ENCODE measurements around the gene WDR31.
A peak's percentile ranks its signal among the peaks of the same experiment; 100 is the strongest.
"Not testable (repeated sequence)": the region's sequence is repeated elsewhere in the genome, so short reads cannot be mapped to it uniquely, and the experiment has no call there.

The WDR31 gene

GRCh38 chr9:113340011-113340699, at the start of gene WDR31:
Gene WDR31 (minus strand): TSS chr9:113340275. CDS start chr9:113332022, 8,253 bp downstream.
- peak; percentile 59 to 60 for DNase-seq (ENCODE audit: low read depth in 2 of 2)

GRCh38 chr9:113389451-113389850, 49.4 kb upstream of the WDR31 start:
- DNase-seq (ENCODE audit: low read depth in 2 of 2): no peak

- DNase-seq (ENCODE audit: low read depth in 2 of 2): no peak
These were observed 48.8 kb upstream of the WDR31 start for GRCh38 chr9:113388833-113389232.

GRCh38 chr9:113387560-113388230, 47.6 kb upstream of the WDR31 start:
- no peak for DNase-seq (ENCODE audit: low read depth in 2 of 2)

- no peak for DNase-seq (ENCODE audit: low read depth in 2 of 2)
These were observed 46.7 kb upstream of the WDR31 start for GRCh38 chr9:113386571-113387393.

- DNase-seq (ENCODE audit: low read depth in 2 of 2): no peak
These were observed 41.9 kb upstream of the WDR31 start for GRCh38 chr9:113381909-113382411.

- DNase-seq (ENCODE audit: low read depth in 2 of 2): not testable (repeated sequence)
These were observed 41.4 kb upstream of the WDR31 start for GRCh38 chr9:113381441-113381840.

GRCh38 chr9:113380869-113381378, 40.8 kb upstream of the WDR31 start:
- DNase-seq (ENCODE audit: low read depth in 2 of 2): no peak

- not testable (repeated sequence) for DNase-seq (ENCODE audit: low read depth in 2 of 2)
These were observed 39.7 kb upstream of the WDR31 start for GRCh38 chr9:113379829-113380210.

- not testable (repeated sequence) for DNase-seq (ENCODE audit: low read depth in 2 of 2)
These were observed 39.2 kb upstream of the WDR31 start for GRCh38 chr9:113379094-113379828.

- peak; percentile 58 to 69 for DNase-seq (ENCODE audit: low read depth in 2 of 2)
These were observed 36.8 kb upstream of the WDR31 start, which contains the start of gene HDHD3 for GRCh38 chr9:113376634-113377567. Gene HDHD3 (minus strand): TSS chr9:113376986. CDS start chr9:113374354, 2,632 bp downstream.

GRCh38 chr9:113375057-113376023, 35.3 kb upstream of the WDR31 start:
- DNase-seq (ENCODE audit: low read depth in 2 of 2): no peak

- no peak for DNase-seq (ENCODE audit: low read depth in 2 of 2)
These were observed 33.8 kb upstream of the WDR31 start for GRCh38 chr9:113373676-113374392.

GRCh38 chr9:113373256-113373655, 33.2 kb upstream of the WDR31 start:
- DNase-seq (ENCODE audit: low read depth in 2 of 2): no peak

GRCh38 chr9:113372059-113372458, 32.0 kb upstream of the WDR31 start:
- DNase-seq (ENCODE audit: low read depth in 2 of 2): no peak

GRCh38 chr9:113370806-113371325, 30.8 kb upstream of the WDR31 start:
- no peak for DNase-seq (ENCODE audit: low read depth in 2 of 2)

GRCh38 chr9:113369855-113370140, 29.7 kb upstream of the WDR31 start:
- no peak for DNase-seq (ENCODE audit: low read depth in 2 of 2)
